Left lung (tissue), 10 donors: Measurements from ENCODE around the gene IGIP. TPM values are rescaled to one million over a fixed set of nuclear protein-coding genes. Genes with fewer than 3 reads are reported as not detected.

ENCODE experiments used
- ATAC-seq: fragments of 200-7000 bp; cut with Tn5 transposase; one replicate; pipeline ENCODE4 v1.9.1; 2020; ENCODE audit warnings: moderate library complexity
- DNase-seq, 4 donors: peaks; one replicate each; pipeline ENCODE4 v3.0.0-alpha.2; 2013 to 2020
- H3K27ac ChIP-seq, 2 donors: fragments of 200-600 bp; sonication (generic) in 1 of 2; one replicate each; pipeline versions ENCODE4 v1.5.0 to v1.8.0; 2020 to 2021
- H3K27me3 ChIP-seq, 2 donors: fragments of 200-600 bp; sonication (generic) in 1 of 2; one replicate each; pipeline versions ENCODE4 v1.5.0 to v1.8.0; 2020 to 2021
- H3K36me3 ChIP-seq, 2 donors: fragments of 200-600 bp; sonication (generic) in 1 of 2; one replicate each; pipeline versions ENCODE4 v1.5.0 to v1.8.0; 2020 to 2021
- H3K4me1 ChIP-seq, 2 donors: fragments of 200-600 bp; one replicate each; pipeline ENCODE4 v1.8.0; 2021
- H3K4me3 ChIP-seq, 2 donors: fragments of 200-600 bp; sonication (generic) in 1 of 2; one replicate each; pipeline versions ENCODE4 v1.5.0 to v1.8.0; 2020 to 2021; ENCODE audit warnings: mild to moderate bottlenecking in 1 of 2
- H3K9me3 ChIP-seq, 2 donors: fragments of 200-600 bp; sonication (generic) in 1 of 2; one replicate each; pipeline versions ENCODE4 v1.5.0 to v1.8.0; 2020 to 2021
- CTCF ChIP-seq, 2 donors: fragments of 200-600 bp; sonication (generic) in 1 of 2; IDR thresholded peaks; one replicate each; pipeline versions ENCODE4 v1.5.0 to v1.8.0; 2021; ENCODE audit warnings: antibody characterized with exemption in 2 of 2
- intact Hi-C, 2 donors: fragments of 100-400 bp; cut with DNase I; formaldehyde crosslinking; loops; one replicate each; pipeline versions ENCODE4 v1.11.2 to v1.14.2; 2022
- polyA plus RNA-seq, 6 donors: library from polyadenylated mRNA; unstranded; fragments of 120-200 nt; gene quantifications; one replicate each; pipeline ENCODE4 v1.2.1, GENCODE V29; 2013; ENCODE audit not compliant: insufficient read length in 6 of 6
- total RNA-seq, 2 donors: library from RNA; stranded (reverse); fragmentation: NEBNext Ultra II Directional; extraction: Animal tissue kit (Norgen Biotek cat#: 25700); gene quantifications; one replicate each; pipeline ENCODE4 v1.2.1, GENCODE V29; 2021
- donor health status: DM: no; HTN: yes; CAD: no.
- donor health status: DM: no; HTN: no; CAD: no.

Gene IGIP
- total and polyA plus RNA-seq, 8 donors: 4.2 to 13.7 (median 6.0) TPM

- Histone ChIP-seq H3K27ac (no peak overlapping the region), H3K4me3 (no peak overlapping the region), H3K9me3 (peaks cover 0 to 3% of the 10 kb centered on the region in 2 donors), H3K36me3 (no peaks in the 10 kb centered on the region), H3K4me1 (no peaks in the 10 kb centered on the region), H3K27me3 (peaks cover 0 to 14% of the 10 kb centered on the region in 2 donors)
- no peak for TF ChIP-seq CTCF (IDR thresholded peaks at IDR 0.05)
- DNase-seq (peak in 1 of 4 donors; percentile 15), ATAC-seq (peak; percentile 93)
- intact Hi-C loops: no loop called here
Observed at GRCh38 chr5:140084541-140084940, 41.2 kb upstream of the IGIP start.

- no peak for ATAC-seq
- Histone ChIP-seq H3K4me3 (no peak overlapping the region), H3K27ac (no peak overlapping the region), H3K27me3 (no peaks in the 10 kb centered on the region), H3K4me1 (no peaks in the 10 kb centered on the region), H3K9me3 (peaks cover 0 to 19% of the 10 kb centered on the region in 2 donors), H3K36me3 (no peaks in the 10 kb centered on the region)
- no peak for TF ChIP-seq CTCF (IDR thresholded peaks at IDR 0.05)
- intact Hi-C loops: no loop called here
- DNase-seq: no peak
Observed at GRCh38 chr5:140090251-140090650, 35.5 kb upstream of the IGIP start.

GRCh38 chr5:140093179-140093578, 32.6 kb upstream of the IGIP start:
- no peak for ATAC-seq
- H3K36me3 ChIP-seq: no peaks in the 10 kb centered on the region

GRCh38 chr5:140093866-140094265, 31.9 kb upstream of the IGIP start:
- H3K4me3 ChIP-seq: no peak overlapping the region
- DNase-seq (no peak), ATAC-seq (no peak)
- H3K4me1 ChIP-seq: no peaks in the 10 kb centered on the region
- H3K27me3 ChIP-seq: no peaks in the 10 kb centered on the region
- H3K27ac ChIP-seq: no peak overlapping the region
- no peaks in the 10 kb centered on the region for H3K36me3 ChIP-seq
- no peak for TF ChIP-seq CTCF (IDR thresholded peaks at IDR 0.05)
- intact Hi-C loops: no loop called here
- peaks cover 0 to 19% of the 10 kb centered on the region in 2 donors for H3K9me3 ChIP-seq

More at GRCh38 chr5:140093179-140093578, 32.6 kb upstream of the IGIP start:
- Histone ChIP-seq H3K4me3 (no peak overlapping the region), H3K27me3 (no peaks in the 10 kb centered on the region), H3K9me3 (peaks cover 0 to 19% of the 10 kb centered on the region in 2 donors), H3K27ac (no peak overlapping the region), H3K4me1 (no peaks in the 10 kb centered on the region)
- intact Hi-C loops: no loop called here
- no peak for TF ChIP-seq CTCF (IDR thresholded peaks at IDR 0.05)
- DNase-seq: no peak

GRCh38 chr5:140094889-140095288, 30.8 kb upstream of the IGIP start:
- H3K36me3 ChIP-seq: no peaks in the 10 kb centered on the region

More at GRCh38 chr5:140094889-140095288, 30.8 kb upstream of the IGIP start:
- Histone ChIP-seq H3K4me3 (no peak overlapping the region), H3K27me3 (no peaks in the 10 kb centered on the region), H3K9me3 (peaks cover 0 to 13% of the 10 kb centered on the region in 2 donors), H3K4me1 (no peaks in the 10 kb centered on the region), H3K27ac (no peak overlapping the region)
- intact Hi-C loops: no loop called here
- ATAC-seq (no peak), DNase-seq (no peak)
- TF ChIP-seq CTCF (IDR thresholded peaks at IDR 0.05): no peak
